GM21723 (cell line): ENCODE results near the gene PPEF2.
"Not testable (repeated sequence)": the region's sequence is repeated elsewhere in the genome, so short reads cannot be mapped to it uniquely, and the experiment has no call there.

Experiments used
- ATAC-seq: cut with Tn5 transposase; IDR thresholded peaks from one replicate; pipeline ENCODE4 v1.9.1; 2021; ENCODE audit warnings: mild to moderate bottlenecking, moderate library complexity; ENCODE audit not compliant: unreplicated experiment

The PPEF2 gene

DNA sequence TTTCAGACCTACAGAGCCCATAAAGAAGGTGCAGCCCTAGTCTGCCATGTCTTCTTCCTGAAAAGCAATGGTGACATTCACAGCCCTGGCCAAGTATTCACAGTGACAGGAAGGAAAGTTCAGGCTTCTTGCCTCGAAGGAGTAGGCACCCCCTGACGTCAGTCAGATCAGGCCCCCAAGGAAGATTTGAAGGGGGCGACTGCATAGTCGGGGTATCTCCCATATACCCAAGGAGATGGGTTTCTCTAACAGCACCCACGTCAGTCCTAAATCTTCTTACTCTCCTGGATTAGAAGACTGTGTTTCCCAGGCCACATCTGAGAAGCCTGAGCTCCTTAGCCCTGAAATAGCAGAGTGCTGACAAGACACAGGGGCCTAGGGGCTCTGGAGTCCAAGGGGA, at the start of gene PPEF2:
TSS of gene PPEF2 (minus strand) at position 101 of the 400 bp plus-strand sequence. CDS start 6,127 bp downstream, outside the sequence.
- ATAC-seq: no peak

- no peak for ATAC-seq
These were observed 48.1 kb upstream of the PPEF2 start for GRCh38 chr4:75950213-75950815.

DNA sequence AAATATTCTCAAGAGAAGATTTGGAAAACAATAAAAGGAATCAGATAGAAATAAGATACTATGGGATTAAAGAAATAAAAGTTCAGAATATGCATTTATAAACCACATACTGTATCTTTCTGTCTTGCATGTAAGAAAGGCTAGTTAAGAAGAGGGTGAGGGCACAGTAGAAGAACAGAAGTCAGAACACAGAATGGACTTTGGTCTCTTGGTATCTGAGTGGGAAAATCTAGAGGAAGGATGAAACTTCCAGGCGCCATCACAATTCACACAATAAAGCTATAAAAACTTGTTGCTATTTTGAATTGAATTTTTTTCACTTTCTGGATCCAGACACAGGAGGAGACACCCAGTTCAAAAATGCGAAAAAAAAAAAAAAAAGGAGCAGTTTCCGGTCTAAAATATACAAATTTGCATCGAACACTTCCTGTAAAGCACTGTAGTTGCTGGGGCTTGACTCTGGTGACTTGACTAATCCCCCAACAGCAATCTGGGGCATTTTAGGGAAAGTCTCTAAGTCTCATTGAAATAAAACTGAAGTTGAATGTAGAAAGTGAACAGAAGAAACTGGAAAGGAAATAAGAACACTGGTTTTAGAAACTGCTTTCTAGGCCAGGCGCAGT, 46.7 kb upstream of the PPEF2 start:
- ATAC-seq: peak; percentile 86

- ATAC-seq: peak; percentile 78
These were observed 38.5 kb upstream of the PPEF2 start, which contains the start of gene NAAA for GRCh38 chr4:75940692-75941253. TSS of gene NAAA (minus strand) at chr4:75941013. CDS start at chr4:75940949, 64 bp downstream.

- peak; percentile 64 for ATAC-seq
These were observed 37.8 kb upstream of the PPEF2 start for GRCh38 chr4:75939890-75940691.

DNA sequence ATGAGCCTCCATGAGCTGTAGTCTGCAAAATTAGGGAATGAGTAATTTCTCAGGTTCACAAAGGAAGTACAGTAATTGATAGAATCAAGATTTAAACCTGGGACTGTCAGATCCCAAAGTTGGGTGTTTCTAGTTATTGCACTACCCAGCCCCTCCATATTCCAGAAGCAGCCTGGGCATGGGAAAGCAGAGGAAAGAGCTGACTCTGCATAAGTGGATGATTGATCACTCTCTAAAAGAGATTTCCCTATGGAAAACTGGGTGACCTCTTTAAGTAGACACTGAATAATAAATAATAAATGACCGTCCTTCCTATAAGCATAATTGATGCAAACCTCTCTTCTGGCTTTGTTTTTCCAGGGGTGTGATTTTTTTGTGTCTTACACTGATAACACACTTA, 33.4 kb upstream of the PPEF2 start:
- ATAC-seq: no peak

DNA sequence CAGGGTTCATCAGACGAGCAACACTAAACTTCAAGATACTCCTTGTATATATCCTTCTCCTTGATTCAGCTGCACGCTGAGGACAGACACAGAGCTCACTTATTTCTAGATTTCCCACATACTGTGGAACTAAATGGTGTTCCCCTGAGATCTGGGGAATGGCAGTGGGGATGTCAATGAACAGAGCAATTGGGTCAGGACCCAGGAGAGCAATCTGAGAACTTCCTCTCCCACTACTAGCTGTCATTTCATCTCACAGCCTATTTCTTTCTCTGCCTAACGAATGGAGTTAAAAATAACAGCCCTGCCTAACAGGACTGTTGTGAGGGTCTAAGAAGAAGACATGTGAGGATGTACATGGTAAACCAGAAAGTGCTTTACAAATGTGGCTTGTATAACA, 27.9 kb upstream of the PPEF2 start:
- no peak for ATAC-seq

GRCh38 chr4:75924916-75925315, 22.7 kb upstream of the PPEF2 start:
- ATAC-seq: not testable (repeated sequence)

DNA sequence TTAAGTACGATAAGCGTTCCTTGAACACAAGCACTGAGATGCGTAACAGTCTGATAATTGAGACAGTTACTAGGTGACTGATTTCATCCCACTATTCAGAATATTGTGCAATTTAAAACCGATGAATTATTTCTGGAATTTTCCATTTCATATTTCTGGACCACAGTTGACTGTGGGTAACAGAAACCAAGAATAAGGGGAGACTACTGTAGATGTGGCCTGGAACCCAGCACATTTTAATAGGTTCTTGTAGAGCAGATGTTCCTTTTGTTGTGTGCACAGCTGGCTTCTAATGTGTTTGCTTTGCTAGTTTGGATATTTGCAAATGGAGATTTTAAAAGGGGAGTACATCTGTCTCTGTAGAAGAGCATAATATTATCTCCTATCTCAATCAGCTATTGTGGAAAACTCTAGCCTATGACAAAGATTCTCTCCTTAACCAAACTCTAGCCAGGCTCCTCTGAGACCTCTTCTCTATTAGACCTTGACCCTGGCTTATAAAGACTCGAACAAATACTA, 22.1 kb upstream of the PPEF2 start:
- no peak for ATAC-seq

- ATAC-seq: no peak
These were observed 20.3 kb upstream of the PPEF2 start for GRCh38 chr4:75922588-75922987.

DNA sequence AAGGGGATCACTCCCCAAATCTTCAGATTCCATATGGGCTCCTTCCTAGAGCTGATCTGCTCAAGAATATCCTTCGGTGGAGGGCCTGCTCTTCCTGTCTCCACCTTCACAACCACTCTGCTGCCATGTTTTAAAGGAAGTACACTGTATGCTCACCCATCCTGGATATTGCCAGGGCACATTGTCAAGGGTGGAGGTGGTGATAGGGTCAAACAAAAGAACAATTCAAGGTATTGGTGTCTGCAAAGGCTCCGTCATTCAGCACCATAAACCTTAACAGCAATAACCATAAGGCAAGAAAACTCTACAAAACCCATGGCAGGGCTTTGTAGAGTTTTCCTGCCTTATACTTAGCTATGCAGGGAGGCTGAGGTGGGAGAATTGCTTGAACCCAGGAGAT, 19.7 kb upstream of the PPEF2 start:
- no peak for ATAC-seq

DNA sequence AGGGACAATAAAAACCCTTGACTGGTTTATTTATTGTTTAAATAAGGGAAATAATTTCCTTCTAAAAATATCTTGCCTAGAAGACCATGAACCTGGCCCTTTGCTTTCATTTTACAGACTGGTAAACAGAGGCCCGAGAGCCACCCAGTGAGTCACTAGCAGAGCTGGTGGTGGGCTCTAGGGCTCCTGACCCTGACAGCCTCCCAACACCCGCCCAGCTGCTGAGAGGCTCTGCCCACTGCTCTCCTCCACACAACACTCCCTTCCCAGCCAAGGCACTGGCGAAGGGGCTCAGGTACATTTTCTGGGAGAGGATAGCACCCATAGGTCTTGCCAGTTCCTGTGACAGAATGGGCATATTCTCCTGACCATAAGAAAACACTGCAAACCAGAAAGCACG, 18.1 kb upstream of the PPEF2 start:
- ATAC-seq: no peak

DNA sequence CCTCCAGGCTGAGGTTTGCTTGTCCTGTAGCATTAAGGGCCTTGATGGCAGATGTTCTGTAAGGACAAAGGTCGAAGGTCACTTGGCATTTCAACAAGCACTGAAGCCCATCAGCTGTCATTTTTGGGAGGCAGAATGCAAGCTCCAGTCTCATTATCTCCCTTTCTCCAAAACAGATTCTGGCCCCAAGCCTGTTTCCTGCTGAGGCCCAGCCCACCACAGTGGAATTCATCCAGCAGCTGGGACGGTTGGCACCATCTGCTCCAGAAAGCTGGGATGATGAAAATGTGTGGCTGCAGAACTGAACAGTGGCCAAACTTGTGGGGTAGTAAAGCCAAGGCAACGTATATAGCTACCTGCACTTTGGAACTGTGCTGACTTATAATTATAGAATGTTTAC, 17.7 kb upstream of the PPEF2 start:
- ATAC-seq: no peak

DNA sequence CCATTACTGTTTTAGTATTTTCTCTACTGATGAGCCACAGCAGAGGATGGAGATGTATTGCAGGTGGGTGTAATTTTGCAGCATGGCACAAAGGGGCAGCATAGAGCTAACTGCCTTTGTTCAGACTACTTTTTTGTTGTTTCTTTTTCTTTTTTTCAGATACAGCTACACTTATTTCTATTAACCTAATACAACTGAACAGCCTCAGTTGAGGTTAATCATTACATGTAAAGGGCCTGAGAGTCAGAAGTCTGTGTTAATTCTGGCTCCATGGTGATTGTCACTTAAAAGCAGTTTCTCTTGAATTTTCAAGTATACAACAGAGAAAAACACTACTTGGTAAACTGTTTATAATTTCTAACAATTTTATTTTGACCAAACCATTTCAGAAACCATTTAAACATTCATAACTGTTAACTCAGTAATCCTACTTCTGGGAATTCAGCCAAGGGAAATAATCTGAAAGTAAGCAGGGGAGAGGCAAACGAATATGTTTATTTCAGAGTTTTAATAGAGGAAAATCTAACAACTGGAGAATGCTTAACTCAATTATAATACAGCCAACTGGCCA, 13.9 kb upstream of the PPEF2 start:
- peak; percentile 81 for ATAC-seq

DNA sequence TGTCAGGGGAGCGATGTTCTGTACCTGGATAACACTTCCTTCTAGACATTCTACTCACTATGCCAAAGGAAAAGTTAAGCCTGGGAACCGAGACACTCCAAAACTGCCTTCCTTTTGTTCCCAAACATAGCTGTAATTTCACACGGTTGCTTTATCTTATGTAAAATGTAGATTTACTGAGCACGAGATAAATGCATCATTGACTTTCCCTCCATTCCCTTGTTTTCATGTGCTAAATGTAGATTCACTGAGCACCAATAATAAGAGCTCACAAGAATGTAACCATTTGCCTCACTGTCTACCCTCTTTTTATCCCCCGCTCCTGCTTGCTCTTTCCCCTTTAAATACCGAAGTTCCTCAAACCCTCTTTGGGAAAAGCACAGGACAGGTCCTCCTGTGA, 10.7 kb upstream of the PPEF2 start:
- ATAC-seq: no peak

DNA sequence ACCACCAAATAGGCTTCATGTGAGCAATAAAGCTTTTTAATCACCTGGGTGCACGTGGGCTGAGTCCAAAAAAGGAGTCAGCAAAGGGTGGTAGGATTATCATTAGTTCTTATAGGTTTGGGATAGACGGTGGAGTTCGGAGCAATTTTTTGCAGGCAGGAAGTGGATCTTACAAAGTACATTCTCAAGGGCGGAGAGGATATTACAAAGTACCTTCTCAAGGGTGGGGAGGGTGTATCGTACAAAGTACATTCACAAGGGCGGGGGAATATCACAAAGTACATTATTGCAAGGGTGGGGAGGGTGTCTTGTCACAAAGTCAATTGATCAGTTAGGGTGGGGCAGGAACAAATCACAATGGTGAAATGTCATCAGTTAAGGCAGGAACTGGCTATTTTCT, 8.6 kb upstream of the PPEF2 start:
- not testable (repeated sequence) for ATAC-seq

DNA sequence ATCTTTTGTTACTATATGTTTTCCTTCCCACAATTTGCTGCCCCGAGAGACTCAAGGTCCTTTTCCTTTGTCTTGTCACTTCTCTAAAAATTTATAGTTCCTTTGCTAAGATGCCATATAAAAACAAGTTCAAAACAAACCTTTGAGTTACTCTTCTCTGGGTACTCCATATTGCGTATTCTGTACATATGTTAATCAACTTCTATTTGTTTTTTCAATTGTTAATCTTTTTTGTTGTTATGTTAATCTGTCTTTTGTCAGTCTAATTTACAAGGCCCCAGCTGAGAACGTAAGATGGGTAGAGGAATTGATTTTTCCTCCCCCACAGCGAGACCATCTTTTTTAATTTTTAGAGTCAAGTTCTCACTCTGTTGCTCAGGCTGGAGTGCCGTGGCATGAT, 7.2 kb upstream of the PPEF2 start:
- no peak for ATAC-seq

- no peak for ATAC-seq
These were observed 6.3 kb upstream of the PPEF2 start for GRCh38 chr4:75908555-75908954.

GRCh38 chr4:75907966-75908365, 5.7 kb upstream of the PPEF2 start:
- no peak for ATAC-seq

DNA sequence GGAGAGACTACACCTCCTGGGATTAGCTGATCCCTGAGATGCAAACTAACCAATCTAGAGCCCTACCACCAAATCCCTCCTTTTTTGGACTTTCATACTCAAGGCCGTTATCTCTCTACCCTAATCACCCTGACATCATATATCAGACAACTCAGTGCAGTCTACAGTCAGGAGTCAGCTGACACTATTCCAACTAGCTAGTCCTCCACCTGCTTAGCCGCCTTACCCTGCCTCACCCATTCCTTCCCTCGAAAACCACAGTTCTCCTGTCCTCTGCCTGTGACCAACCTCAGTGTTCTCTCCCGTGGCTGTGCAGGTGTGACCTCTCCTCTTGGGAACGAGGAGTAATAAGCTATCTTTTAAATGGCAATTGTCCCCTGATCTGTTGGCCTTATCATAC, 1.8 kb upstream of the PPEF2 start:
- no peak for ATAC-seq

- ATAC-seq: no peak
These were observed 3.7 kb downstream of the PPEF2 start for GRCh38 chr4:75898536-75898935.
